HG03565 (cell line): ENCODE results near the gene CDH9.
"Not testable (repeated sequence)": the region's sequence is repeated elsewhere in the genome, so short reads cannot be mapped to it uniquely, and the experiment has no call there.

Source experiments
- ATAC-seq: cut with Tn5 transposase; IDR thresholded peaks from one replicate; pipeline ENCODE4 v1.9.1; 2021; ENCODE audit warnings: mild to moderate bottlenecking, moderate library complexity; ENCODE audit not compliant: unreplicated experiment

Gene CDH9

DNA sequence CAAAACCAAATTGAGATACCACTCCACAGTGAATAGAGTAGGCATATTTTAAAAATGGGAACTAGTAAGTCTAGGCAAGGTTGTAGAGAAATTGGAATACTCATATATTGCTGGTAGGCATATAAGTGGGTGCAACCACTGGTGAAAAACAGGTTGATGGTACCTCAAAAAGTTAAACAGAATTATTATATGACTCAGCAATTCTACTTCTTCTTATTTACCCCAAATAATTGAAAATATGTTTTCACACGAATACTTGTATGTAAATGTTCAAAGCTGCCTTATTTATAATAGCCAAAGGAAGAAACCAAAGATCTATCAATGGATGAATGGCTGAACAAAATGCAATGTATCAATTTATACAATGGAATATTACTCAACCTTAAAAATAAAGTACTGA lies 79.1 kb downstream of the CDH9 start:
- no peak for ATAC-seq

DNA sequence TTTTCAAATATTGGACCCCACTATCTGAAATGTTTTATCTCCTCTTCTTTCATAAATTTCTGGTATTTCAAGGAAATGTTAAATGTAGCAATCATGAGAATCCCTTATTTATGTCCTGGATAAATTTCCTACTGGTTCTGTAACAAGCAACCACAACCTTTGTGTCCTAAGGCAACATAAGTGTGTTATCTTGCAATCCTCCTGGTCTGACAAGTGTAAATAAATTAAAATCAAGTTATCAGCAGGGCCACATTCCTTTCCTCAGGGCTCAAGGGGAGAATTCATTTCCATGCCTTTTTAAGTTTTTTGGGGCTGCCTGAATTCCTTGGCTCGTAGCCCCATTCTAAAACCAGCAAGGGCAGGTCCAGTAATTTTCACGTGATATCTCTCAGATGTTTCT lies 83.2 kb downstream of the CDH9 start:
- ATAC-seq: no peak

DNA sequence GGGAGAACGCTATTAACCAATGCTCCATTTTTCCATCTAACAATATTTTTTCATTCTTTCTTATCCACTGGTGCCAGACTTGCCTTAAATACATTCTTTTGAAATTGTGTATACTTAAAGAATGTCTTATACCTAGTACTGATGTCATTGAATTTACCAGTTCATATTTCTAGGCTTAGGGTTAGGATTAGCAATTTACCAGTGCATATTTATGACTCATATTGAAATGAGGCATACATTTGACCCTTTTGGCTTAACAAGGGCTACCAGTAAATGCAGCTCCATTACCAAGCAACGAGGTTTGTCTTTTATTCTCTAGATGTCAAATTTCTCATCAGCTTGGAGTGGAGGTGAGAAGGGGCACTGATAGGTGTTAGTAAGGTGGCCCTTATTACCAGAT lies 89.5 kb downstream of the CDH9 start:
- ATAC-seq: no peak

DNA sequence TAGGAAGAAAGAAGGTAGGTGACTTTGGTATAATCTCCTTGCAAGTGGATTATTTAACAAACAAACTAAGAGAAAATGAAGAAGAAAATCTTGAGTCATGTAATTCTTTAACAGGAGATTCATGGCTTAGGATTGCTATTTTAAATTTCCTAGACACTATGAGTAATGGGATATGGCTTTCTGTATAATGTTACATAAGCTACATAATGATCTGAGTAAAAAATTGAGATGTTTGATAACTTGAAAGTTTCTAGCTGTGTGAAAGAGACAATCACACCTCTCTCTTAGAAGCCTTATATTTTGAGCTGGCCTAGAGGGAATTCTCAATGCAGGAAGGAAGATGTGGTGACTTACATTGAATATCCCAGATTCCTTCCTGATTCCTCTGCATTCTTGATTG lies 92.5 kb downstream of the CDH9 start:
- ATAC-seq: no peak

DNA sequence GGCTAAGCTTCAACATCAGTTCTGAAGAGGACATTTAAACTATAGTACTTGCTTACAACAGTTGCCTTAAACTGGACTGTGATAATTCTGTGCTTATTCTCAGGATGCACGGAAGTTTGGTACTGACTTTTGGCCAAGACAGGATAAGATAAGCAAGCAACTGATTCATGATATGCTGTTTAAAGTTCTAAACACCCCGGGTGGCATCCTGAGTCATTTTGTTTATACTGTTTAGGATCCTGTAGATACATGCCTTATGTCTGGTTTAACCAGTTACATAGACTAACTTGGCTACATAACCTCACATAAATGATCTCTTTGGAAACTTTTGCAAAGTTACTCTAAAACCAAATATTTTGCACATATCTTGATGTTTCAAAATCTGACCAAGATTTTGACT lies 95.9 kb downstream of the CDH9 start:
- ATAC-seq: no peak

DNA sequence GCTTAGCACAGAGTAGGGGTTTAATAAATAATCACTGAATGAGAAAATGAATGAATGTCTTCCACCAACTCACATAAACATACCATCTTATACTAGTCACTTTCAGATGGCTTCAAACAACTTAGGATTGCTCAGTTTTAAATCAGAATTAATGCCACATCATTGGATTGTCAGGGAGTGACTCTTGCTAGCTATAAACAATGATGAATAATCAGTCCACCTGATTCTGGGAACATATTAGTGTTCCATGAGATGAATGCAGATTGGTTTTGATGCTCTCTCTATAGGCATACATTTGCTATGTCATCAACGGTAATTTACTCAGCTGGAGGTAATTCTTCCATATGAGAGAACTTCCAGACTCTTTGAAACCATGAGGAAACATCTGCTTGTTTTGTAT lies 97.4 kb downstream of the CDH9 start:
- ATAC-seq: no peak

DNA sequence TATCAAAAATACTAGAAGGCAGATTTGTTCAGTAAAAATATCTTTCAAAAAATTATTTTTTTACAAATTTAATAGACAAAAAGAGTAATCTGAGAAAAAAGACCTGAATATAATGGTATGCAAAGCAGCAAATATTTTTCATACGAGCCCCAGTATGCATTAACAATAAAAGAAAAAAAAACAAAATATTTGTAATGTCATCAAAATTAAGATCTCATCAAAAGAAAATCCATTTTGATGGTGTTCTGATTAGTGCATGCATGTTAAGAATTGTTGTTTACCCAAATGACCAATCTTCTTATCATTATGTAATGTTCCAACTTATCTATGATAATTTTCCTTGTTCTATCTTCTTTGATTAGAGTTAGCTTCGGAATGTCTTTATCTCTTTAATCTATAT lies 106.1 kb downstream of the CDH9 start:
- no peak for ATAC-seq

DNA sequence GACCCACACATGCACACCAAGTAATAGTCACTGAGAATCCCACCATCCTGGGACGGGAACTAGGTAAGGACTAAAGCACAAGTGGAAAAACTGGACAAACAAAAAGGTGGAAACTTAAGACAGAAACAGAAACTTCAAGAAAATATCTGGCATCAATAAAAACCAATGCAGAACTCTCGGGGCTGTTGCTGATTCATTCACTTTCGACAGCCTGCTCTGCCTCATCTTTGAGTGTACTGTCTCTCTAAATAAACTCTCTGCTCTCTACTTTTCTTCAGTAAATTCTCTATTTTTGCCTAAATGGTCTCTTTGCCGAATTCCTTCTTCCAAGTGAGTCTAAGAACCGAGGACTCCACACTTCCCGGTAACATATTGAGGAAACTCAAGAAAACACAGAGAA lies 116.9 kb downstream of the CDH9 start:
- ATAC-seq: no peak

DNA sequence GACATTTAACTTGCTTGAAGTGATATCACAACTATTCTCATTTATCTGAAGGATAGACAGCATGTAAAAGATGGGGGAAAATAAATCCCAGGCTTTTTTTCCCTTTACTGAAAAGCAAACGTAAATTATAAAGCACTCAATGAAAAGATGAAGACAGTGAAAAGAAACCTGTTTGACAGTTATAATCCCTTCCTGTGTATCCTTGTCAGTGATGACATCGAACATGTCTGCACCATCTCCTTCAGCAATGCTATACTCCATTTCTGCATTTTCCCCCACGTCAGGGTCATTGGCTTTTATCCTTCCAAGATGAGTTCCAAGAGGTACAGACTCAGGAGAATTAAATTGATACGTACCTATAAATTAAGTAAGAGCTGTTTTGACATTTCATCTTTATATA lies 134.9 kb downstream of the CDH9 start:
- ATAC-seq: no peak

DNA sequence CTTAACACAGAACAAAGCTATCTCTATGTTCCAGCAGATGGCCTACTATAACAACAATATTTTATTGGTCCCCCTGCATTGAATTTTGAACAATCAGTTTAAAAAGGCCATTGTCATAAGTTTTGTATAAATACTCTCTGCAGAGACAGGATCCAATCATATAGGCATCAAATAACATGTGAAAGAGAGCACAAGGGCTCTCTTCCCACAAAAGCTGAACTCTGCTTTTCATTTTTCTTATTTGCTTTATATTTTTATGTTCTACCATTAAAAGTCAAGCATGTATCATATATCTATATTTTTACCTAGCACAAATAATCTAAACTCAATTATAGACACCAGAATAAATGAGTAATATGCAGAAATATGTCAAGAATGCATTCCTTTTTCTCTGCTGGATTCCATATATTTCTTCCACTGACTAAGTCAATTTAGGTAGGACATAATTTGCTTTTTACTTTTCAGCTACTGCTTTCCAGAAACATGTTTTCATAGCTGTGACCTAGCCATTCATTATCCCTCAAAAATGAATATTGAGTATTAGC lies 143.6 kb downstream of the CDH9 start:
- no peak for ATAC-seq

DNA sequence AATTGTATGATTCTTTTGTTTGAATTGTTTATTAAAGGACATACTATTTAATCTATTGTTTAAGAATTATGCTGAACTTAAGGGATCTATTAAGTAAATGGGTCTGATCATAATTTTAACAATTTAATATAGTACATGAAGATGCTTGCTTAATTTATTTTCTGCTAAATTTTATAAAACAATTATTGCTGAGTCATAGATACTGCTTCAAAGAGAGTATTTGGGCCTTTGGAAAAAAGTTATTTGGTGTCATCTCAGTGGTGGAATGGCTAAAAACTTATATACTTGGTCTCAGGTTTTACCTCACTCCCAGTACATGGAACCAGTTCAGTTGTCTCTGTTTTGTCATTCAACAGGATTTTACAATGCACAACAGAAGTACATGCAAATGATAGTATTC lies 145.3 kb downstream of the CDH9 start:
- ATAC-seq: no peak

DNA sequence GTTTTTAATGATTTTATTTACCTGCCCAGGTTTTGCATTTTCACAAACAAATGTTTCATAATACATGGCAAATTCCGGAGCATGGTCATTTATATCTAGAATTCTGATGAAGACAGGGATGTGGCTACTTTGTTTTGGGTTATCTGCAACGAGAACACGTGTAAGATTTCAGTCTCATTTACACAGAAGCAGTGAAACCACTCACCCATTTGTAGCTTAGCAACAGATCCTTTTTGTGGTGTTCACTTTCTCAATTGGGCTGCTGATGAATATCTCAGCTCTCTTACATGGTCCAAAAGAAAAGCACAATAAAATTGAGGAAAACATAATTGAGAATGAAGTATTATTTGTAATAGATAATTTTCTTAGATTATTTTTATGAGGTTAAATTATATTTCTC lies 148.6 kb downstream of the CDH9 start:
- no peak for ATAC-seq

DNA sequence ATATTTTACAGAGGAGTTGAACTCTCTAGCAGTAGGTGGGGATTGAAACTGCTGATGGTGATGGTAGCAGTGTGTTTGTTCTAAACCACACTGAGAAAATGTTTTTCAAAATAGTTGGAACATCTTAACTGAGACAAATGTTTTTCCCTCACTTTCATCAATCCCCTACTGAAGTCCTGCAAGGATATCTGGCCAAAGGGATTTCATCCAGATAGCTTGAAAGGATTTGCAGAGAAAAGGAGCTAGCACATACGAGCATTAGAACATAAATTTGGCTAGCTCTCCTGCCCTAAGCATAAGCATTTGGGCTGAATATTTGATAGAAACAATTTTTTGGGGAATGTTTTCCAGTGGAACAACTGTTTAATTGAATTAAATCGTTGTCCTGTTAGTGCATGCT lies 153.9 kb downstream of the CDH9 start:
- ATAC-seq: no peak

DNA sequence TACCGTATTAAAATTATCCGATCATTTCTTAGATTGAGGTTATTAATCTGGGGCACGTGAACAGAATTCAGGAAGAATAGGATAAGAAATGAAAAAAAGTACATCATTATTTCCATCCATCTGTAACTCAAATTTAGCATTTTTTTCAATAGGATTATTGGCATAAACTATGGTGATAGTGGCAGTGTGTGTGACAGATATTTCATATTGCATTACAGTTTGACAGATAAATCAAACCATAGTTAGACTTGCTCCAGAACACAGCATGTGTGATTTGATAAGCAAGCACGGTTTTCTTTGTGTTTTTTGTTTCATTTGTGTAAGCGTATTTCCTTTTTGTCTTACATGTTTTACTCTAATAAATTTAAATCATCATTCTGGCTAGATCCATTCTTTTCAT lies 155.0 kb downstream of the CDH9 start:
- no peak for ATAC-seq

DNA sequence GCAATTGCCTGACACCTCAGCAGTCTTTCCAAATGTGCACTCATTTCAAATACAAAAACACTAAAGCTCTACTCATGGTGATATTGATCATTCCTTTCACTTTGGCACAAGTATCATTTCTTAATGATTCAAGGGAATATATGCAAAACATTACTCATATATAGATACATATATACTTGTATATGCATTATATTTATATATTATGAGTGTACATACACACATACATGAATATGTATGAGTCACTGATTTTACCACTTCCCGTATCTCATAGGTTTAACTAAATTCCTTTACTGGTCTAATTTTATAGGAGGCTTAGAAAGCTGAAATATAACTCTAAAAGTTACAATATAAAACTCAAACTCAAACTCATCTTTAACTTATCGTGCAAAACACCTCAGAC lies 156.5 kb downstream of the CDH9 start:
- ATAC-seq: no peak

DNA sequence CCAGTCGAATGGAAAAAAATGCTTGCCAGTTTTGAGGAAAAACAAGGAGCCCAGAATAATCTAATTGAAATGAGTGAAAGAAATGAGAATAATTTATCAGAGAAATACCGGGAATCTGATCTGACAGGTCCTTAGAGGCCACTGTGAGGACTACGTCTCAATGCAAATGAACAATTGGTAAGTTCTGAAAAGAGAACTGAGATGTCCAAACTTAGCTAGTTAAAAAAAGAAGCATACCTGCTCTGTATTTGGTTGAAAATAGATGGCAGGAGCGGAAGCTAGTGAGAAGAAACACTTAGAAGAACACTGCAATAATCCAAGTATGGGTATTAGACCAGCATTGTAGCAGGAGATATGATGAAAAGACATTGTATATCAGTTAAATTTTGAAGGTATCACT lies 161.2 kb downstream of the CDH9 start:
- no peak for ATAC-seq

DNA sequence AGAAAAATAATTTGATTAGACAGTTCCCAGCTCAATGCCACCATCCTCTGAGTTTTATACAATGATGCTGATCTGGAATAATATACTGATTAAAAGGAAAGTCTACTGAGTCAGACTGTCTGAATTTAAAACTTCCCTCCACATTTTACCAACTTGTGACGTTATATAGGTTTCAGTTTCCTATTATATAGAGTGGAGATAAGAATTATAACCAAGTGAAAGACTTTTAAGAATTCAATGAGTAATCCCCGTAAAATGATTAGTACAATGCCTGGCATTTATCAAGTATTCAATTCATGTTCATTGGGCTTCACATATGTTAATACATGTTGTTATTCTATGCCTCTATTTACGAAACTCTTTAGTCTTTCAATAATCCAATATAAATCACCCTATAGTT lies 166.0 kb downstream of the CDH9 start:
- no peak for ATAC-seq

DNA sequence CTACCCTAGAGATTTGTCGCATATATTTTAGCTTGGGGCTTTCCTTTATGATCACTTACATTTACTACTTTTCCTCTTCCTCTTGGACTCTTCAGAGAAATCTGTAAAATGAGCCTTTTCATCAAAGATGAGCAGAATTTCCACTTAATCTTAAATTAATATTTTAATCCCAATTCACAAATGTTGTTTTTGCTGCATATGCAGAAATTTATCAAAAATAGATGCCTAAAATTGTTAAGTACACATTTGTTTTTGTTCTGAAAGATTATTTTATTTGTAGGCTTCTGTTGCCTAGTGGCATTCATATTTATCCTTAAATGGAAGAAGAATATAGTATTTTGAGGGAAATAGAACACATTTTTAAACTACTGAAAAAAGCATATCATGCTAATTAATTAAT lies 168.6 kb downstream of the CDH9 start:
- ATAC-seq: no peak

DNA sequence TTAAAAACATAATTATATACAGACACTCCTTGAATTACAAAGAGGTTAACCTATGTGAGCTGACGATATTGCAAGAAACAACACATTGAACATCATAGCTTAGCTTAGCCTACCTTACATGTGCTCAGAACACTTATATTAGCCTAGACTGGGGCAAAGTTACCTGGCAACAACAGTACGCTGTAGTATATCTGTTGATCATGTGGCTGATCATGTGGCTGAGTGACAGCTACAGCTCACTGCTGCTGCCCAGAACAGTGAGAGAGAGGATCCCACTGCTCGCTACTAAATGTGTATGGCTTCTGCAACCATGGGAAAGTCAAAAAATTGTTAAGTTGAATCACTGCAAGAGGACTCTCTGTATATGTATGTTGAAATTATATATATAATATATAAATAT lies 169.9 kb downstream of the CDH9 start:
- ATAC-seq: no peak

DNA sequence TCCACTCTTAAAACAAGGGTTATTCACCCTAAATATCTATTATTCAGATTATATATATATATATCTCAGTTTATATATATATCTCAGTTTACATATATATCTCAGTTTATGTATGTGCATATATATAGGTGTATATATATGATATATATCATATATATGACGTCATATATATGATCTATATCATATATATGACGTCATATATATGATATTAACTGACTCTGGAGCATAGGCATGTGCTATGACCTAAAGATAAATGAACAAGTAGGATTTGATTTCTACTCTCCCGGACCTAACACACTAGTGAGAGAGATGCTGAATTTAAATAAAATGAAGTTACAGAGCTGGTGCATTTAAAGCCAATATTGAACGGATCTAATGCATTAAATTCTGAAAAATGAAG lies 174.3 kb downstream of the CDH9 start:
- ATAC-seq: no peak

DNA sequence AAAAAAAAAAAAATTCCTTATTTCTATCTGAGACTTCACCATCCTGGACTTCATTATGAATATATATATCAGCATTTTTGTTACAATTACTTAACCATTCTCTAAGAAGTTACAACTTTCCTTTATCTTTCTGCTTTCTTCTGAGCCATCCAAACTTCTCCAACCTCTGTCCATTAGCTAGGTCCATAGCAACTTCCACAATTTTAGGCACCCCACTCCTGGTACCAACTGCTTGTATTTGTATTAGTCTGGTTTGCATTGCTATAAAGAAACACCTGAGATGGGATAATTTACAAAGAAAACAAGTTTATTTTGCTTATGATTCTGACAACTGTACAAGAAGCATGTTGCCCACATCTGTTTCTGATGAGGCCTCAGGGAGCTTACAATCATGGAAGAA lies 182.1 kb downstream of the CDH9 start:
- ATAC-seq: no peak

DNA sequence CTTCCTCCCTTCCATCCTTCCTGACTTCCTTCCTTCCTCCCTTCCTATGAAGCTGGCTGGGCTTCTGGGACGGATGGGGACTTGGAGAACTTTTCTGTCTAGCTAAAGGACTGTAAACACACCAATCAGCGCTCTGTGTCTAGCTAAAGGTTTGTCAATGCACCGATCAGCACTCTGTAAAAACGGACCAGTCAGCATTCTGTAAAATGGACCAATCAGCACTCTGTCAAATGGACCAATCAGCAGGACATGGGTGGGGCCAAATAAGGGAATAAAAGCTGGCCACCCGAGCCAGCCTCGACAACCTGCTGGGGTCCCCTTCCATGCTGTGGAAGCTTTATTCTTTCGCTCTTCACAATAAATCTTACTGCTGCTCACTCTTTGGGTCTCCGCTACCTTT lies 185.9 kb downstream of the CDH9 start:
- not testable (repeated sequence) for ATAC-seq

DNA sequence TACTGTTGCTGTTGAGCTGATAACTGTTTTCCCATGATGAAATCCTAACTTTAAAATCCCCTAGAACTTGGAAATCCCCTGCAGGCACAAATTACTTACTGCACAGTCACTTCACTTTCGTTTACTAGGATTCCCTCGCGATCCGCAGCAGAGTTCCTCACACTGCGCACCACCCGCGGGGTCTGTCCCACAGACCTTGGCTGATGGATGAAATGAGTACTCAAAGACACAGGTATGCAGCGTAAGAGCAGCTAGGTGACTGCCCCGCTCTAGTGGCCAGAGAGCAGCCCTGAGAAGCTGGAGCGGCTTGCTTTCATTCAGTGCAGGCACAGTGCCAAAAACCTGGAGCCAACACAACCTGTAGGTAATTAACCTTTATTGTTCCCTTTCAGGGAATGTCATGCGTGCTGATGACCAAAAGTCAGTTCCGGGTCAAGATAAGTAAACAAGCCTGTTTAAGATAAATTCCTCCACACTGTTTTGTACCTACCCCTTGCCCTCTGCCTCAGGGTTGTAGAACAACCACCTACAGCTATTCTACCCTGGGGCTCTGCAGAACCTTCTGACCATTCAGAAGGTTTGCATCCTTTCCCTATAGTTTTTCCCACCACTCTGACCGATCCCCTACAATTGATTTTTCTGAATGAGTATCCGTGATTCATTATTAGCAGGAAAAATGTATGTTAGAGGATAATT lies 191.2 kb downstream of the CDH9 start:
- no peak for ATAC-seq
